NT2/D1 (cell line): ENCODE results near the gene BCL11B.

Source experiments
- SUZ12 ChIP-seq: IDR thresholded peaks from 2 replicates; pipeline ENCODE4 v1.6.1; 2011; ENCODE audit not compliant: insufficient read length, insufficient read depth; ENCODE audit errors: extremely low read depth
- YY1 ChIP-seq: IDR thresholded peaks from 2 replicates; pipeline ENCODE4 v1.6.1; 2011; ENCODE audit not compliant: insufficient read length, insufficient read depth
- ZNF274 ChIP-seq: IDR thresholded peaks from 2 replicates; pipeline ENCODE4 v1.6.1; 2011; ENCODE audit warnings: mild to moderate bottlenecking, low read depth, low read length

GRCh38 chr14:99188731-99189191 is 83.2 kb downstream of the BCL11B start:
- TF ChIP-seq ZNF274 (no peak), YY1 (no peak), SUZ12 (no peak)
